ENCODE data around the gene TMPRSS3.

The TMPRSS3 gene

DNA sequence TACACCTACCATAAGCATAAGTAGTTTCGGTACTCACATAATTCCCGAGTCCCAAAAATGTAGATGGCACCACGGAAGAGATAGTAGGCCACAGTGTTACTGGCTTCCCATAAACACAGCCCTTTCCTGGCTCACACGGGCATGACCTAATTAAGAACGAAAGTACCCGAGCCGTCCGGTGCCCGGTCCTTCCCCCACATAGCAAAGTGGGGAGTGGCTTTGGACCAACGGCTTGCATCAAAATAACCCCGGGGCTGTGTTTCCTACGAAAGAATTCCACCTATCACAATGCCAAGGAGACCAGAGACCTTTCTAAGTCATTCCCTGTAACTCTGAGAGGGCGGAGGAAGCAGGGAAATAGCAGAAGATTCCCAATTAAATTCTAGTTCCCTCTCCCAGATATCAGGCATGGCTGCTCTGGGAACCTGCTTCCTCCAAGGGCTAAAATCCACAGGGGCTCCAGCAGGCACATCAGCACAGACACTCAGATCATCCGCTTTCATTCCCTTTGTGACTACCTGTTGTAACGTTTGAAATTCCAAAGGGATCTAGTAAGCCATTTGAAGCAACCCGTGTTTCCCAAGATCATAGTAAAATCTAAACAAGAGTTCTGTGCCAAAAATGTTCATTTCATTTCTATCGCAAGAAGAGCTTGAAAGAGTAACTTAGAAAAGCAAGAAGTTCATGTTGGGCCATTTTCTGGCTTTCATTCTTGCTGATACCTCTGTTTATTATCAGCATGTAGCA lies at the start of gene TMPRSS3:
TMPRSS3 (minus strand) TSS at position 148 of the 747 bp plus-strand sequence. CDS start 635 bp downstream, outside the sequence.
- DNase-seq (ENCODE audit: low read depth): no peak

DNA sequence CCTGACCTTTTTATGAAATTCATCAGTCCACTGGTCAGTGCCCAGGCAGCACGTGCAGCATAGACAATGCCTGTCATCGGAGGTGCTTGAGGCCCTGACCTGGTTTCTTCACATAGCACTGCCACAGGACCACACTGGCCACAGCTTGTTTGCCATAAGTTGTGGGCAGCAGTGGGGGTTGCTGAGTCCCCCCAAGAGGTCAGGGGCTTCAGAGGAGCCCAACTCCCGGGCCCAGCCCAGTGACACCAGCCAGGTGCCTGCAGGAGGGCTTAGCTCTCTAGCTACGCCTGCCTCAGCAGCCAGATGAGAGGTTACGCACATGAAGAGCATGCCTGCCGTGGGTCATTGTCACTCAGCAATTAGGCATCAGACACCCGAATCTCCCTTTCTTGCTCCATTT lies 49.5 kb upstream of the TMPRSS3 start:
- no peak for DNase-seq (ENCODE audit: low read depth)

DNA sequence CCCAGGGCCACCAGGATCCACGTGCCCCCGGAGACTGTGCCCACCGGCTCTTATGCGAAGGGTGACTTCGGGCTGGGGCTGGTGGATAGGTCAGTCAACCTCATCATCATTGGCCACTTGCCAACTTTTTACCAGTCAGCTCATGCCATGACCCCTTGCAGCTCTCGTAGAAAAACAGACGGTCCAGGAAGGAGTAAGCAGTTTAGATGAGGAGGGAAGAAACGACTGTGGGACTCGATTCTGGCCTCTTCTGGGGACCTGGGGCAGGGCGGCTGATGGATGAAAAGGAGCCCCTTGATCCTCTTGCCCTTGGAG lies 48.9 kb upstream of the TMPRSS3 start:
- no peak for DNase-seq (ENCODE audit: low read depth)

DNA sequence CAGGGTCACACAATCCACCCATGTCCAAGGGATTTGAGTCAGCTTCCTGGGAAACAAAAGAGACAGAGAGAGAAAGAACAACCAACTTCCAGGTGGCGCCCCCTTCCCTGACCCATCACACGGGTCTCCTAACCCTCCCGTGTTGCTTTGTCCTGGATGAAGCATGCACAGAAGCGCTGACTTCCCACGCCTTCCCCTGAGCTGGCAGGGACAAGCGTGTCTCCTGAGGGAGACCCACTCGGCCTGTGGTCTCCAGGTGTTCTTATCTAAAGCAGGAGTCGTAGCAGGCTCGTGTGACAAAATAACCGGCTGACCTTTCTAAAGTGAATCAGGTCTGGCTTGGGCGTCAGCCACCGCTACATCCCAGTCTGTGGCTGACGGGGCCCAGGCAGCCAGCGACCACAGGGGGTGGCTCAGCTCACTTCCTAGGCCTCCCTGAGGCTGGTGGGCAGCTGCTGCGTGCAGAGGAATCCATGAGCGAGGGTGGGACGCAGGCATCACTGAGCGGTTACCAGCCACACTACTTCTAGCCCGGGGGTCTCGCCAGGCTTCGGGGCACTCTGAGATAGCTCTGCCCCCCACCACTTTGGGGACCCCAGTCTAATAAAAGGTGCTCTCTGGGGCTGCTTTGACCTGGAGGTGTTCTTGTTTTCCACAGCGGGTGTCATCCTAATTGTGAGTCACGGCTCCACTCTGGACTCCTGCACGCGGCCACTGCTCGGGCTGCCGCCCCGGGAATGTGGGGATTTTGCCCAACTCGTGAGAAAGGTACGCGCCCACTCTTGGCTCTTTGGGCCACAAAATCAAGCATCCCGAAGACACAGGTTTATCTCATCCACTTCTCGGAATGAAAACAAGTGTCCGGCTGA lies 48.3 kb upstream of the TMPRSS3 start:
- DNase-seq (ENCODE audit: low read depth): no peak

DNA sequence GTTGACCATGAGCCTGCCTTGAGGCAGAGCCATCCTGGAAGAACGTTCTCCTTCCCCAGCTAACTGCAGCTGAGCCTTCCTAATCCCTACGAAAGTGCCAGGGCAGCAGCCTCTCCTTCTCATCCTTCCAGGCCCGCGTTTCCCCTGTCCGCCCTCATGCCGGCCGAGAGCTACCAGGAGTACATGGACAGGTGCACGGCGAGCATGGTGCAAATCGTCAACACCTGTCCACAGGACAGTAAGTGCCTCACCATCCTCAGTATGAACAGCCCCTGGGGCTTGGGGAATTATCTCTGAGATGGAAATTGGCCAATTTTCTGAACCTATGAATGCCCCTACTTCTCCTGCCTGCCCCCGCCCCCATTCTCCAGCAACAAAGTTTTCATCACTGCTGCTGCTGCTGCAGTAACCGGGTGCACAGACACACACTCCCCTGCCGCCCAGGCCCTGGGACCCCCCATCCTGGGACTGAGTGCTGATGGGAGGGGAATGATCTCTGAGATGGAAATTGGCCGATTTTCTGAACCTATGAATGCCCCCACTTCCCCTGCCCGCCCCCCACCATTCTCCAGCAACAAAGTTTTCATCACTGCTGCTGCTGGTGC lies 47.4 kb upstream of the TMPRSS3 start:
- no peak for DNase-seq (ENCODE audit: low read depth)

DNA sequence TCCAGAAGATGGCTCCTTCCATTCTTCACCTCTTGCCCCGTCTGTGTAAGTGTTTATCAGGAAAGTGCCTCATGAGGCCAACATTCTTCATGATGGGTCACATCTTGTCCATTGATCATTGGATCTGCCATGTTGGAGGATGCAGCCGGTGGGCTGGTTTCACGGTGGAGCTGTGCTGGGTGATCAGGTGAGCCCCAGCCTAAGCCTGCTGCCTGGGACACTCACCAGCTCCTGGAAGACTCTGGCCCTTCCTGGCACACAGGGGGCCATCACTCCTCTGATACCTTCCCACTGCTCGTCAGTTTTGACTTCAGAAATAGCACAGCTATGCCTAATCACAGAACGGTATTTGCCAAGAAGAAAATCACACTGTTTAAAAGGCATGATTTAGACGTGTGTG lies 46.1 kb upstream of the TMPRSS3 start:
- DNase-seq (ENCODE audit: low read depth): no peak

DNA sequence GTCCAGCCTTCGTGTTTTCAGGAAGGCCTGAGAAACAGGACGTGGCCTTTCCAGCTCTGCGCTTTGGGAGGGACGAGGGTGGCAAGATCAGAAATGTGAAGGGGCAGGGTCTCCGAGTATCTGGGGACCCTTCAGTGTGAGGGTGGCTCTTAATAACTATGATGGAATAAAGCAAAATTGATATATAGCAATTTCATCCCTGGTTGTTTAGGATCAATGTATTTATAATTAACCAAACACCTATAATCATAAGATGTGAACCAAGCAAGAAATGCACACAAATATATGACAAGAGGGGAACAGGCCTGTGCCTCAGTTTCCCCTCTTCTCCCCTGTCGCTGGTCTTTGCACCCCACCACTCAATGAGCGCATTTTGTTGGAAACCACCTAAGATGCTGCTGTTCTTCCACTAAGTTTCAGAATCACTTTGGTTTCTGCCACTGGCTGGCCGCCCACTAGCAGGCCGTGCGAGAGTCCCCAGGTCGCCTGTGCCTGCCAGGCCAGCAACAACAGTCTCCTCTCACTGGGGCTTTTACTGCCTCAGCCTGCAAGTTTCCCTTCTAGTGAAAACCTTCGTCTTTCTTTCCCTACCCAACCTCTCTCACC lies 44.4 kb upstream of the TMPRSS3 start:
- no peak for DNase-seq (ENCODE audit: low read depth)

DNA sequence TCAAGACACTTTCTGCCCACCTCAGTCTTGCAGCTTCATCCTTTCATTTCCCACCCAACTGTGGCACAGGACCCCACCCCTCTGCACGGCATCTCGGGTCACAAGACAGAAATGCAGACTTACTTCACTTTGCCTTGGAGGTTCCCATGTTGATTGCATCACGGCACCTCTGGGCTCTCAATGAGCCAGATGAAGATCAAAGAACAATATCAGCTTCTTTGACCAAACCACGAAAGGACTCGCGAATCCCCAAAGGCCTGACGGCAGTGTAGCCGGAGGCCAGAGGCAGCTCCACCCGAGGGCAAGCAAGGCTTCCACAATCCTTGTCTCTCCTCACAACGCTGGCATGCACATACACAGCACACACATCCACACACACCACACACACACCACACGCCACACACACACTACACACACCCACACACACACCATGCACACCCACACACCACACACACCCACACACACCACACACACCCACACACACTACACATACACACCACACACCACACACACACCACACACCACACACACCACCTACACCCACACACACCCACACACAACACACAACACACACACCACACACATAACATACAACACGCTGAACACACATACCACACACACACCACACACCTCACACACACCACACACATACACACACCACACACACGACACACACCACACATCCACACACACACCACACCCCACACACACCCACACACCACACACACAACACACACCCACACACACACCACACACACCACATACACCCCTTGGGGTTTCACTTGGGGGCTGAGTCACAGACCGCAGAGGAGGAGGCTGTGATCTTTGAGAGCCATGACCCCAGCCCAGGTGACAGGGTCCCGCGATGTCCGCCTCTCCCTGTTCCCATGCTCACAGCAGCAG lies 43.7 kb upstream of the TMPRSS3 start:
- no peak for DNase-seq (ENCODE audit: low read depth)

DNA sequence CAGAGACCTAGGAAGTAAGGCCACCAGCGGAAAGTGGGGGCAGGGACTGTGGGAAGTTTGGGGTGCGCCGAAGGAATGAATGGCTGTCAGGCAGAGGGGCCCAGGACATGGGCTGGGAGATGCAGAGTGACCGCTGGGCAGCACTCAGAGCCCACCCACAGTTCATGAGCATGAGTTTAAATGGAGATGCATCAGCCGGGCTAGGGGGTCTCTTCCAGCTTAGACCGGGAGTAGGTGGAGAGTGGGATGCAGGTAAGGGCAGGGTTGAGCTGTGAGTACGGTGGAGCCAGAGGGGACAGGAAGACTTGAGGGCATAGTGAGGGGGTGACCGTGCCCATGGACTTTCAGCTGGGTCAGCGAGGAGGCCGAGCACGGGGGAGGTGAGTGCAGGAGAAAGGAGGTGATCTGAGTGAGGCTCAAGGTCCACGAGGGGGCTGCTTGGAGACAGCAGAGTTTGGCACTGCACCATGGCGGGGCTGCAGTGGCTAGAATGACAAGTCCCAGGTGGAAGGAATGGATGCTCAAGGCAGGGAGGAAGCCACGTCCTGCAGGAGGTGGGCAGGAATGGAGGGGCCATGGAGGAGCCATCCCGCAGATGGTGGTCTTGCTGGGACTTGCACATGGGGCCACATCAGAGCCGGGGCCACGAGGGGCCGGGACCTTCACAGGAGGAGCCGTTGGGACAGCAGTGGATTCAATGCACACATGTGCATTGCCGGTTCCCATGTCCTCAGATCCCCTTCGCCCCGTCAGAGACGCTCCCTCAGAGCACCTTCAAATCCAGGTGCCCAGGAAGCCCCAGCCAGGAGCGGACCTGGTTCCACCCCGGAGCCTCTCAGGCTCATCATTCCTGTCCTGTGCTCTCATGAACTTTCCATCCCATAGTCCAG lies 42.7 kb upstream of the TMPRSS3 start:
- no peak for DNase-seq (ENCODE audit: low read depth)

DNA sequence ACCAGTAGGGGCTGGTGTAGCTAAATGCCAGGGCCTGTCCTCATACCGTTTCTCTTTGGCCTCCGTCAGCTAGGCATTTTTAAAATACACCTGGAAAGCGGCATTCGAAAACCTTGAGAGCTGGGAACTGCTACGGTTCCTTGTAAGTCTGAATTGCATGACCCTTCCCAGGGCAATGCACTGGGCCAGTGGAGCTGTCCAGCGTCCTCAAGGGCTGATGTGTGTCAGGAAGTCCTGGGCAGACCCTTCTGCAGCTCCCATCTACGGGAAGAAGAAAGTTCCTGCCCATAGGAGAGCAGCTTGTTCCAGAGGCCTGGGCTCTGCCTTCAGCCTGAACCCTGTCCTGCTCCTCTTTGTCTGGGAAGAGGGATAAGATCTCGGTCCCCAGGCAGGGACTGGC lies 41.9 kb upstream of the TMPRSS3 start:
- DNase-seq (ENCODE audit: low read depth): no peak

DNA sequence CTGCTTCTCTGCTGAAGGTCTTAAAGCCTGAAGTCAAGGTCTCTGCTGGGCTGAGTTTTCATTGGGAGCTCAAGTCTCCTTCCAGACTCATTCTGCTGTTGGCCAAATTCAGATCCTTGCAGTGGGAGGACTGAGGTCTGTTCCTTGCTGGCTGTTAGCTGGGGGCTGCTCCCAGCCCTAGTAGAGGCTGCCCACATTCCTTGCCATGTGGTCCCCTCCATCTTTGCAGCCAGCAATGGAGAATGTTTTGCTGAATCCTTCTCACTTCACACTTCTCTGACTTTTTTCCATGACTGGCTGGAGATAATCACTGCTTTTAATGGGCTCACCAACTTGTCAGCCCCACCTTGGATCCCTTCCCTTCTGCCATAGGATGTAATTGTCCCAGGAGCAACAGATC lies 41.1 kb upstream of the TMPRSS3 start:
- DNase-seq (ENCODE audit: low read depth): no peak

DNA sequence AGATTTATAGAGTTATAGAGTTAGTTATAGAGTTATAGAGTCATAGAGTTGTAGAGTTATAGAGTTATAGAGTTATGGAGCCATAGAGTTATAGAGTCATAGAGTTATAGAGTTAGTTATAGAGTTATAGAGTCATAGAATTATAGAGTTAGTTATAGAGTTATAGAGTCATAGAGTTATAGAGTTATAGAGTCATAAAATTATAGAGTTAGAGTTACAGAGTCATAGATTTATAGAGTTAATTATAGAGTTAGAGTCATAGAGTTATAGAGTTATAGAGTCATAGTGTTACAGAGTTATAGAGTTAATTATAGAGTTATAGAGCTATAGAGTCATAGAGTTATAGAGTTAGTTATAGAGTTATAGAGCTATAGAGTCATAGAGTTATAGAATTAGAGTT lies 40.0 kb upstream of the TMPRSS3 start:
- DNase-seq (ENCODE audit: low read depth): no peak

DNA sequence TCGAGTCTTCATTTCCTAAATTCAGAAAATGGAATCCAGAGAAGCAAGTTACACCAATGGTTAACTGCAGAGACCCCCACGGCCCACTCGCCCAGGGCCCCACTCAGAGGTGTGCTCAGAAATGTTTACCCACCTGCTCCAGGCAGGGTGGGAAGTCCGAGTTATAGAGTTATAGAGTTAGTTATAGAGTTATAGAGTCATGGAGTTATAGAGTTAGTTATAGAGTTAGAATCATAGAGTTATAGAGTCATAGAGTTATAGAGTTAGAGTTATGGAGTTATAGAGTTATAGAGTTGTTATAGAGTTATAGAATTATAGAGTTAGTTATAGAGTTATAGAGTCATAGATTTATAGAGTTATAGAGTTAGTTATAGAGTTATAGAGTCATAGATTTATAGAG lies 39.5 kb upstream of the TMPRSS3 start:
- no peak for DNase-seq (ENCODE audit: low read depth)

DNA sequence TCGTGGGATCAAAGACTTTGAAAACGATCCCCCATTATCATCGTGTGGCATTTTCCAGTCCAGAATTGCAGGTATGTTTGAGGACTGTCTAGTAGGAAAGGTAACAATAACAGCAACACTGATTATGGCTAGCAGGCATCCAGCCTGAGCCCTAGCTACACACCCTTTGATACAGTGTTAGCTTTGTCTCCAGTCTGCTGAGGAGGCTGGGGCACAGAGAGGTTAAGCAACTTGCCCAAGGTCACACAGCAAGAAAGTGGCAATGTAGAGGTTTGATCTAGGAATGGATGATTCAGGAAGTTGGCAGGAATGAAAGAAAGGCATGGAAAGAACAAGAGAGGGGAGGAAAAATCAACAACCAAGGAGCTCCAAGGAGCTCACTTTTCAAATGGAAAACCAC lies 39.0 kb upstream of the TMPRSS3 start:
- no peak for DNase-seq (ENCODE audit: low read depth)

DNA sequence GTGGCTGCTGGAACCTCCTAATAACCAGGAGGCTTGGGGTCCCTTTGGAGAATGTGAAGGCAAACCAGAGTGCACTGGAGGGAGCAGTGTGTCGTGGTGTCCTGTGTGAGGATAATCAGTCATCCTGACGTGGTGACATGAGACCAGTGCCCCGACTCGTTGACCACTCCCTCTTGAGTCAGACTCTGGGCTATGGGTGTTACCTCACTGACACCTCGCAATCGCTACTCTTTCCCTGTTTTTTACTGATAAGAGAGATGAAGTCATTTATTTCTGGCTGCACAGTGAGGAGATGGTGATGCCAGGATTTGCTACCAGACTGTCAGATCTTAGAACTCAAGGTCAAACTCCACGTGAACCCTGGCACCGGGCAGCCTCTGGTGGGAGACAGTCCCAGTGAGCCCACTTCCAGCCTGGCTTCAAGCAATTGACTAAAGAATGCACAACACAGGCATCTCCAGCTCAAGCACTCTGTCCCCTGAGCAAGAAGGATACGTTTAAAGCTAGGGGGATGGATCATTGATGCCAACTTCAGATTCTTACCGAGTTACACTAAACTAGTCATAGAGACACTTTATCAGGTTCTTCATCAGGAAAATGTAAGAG lies 38.2 kb upstream of the TMPRSS3 start:
- no peak for DNase-seq (ENCODE audit: low read depth)

DNA sequence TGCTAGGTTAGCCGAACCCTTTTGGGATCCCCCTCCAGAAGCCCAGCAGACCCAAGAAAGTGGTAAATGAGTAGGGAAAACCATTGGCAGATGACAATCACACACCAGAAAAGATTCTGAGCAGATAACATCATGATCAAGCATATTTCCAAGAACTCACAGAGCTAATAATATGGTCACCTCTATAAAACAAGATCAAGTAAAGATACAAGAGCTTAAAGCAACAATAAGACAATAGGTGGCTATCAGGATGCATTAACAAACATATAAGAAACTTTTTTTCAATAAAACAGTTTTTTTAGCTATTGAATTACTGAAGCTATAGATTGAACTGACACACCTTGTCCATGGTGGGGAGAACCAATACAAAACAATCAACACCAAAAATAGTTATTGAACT lies 36.8 kb upstream of the TMPRSS3 start:
- no peak for DNase-seq (ENCODE audit: low read depth)

DNA sequence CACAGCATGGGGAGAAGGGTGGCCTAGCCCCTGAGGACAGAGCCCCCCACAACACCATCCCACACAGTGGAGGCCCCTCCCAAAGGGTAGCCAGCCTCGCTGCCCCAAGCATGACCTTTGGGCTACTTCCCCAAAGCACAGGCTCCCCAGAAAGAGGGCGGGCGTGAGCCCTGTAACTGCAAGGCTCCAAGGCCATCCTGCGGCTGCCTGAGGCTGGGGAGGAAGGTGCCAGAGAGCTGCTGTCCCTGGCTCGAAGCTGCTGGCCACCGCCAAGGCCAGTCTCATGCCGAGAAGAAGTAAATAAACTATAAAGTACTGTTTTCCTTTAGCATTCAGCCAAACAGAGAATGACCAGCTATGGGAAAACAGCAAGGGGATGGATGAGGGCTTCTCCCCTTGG lies 35.3 kb upstream of the TMPRSS3 start:
- DNase-seq (ENCODE audit: low read depth): no peak

DNA sequence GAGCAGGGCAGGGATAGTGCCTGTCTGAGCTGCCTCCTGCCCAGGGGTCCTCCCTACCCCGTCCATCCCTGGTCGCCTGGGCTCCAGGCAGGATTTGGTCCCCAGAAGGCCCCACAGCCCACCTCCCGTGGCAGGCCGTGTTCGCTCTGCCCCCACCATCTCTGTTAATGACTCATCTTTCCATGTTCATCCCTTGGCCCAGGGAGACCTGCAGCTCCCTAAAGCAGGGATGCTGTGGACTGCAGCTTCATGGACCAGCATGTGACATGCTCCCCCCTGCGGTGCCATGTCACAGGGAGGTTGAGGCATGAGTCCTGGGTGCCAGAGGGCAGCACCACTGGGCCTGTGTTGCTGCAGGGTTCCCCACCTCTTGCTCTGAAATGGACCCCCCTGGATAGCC lies 34.7 kb upstream of the TMPRSS3 start:
- no peak for DNase-seq (ENCODE audit: low read depth)

DNA sequence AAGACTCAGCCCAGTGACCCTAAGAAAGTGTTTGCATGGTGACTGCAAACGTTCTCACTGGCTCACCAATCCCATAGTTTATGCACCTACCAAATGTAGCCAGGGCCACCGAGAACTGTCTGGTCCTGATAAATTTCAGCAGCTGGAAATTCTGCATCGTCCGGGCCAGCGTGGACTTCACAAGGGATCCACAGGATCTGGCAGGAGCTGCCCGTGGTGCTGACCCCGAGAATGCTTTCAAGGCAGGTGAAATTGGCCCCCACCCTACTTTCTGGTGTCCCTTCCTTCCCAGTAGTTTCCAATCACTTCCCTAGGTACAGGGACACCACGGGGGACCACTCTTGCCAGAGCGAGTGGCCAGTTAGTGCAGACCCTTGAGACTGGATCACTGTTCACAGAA lies 34.0 kb upstream of the TMPRSS3 start:
- no peak for DNase-seq (ENCODE audit: low read depth)

DNA sequence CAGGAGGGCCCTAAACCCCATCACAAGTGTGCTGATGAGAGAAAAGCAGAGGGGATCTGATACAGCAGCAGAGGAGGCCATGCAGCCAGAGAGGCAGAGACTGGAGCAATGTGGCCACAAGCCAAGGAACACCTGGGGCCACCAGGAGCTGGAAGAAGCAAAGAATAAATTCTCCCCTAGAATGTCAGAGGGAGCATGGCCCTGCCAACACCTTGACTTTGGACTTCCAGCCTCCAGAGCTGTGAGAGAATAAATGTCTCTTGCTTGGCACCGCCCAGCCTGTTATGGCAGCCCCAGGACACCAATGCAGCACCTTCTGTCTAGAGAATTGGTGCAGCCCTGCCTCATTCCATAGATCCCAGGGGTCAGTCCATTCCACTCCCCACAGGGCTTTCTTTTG lies 33.2 kb upstream of the TMPRSS3 start:
- no peak for DNase-seq (ENCODE audit: low read depth)
